Panc1 (cell line): ENCODE measurements around the gene CORO2B. TPM values are rescaled to one million over a fixed set of nuclear protein-coding genes. Genes with fewer than 3 reads are reported as not detected.

Source experiments
- ATAC-seq: fragments of 200-7000 bp; cut with Tn5 transposase; 2 replicates; pipeline ENCODE4 v1.9.1; 2020; ENCODE audit warnings: mild to moderate bottlenecking, moderate library complexity
- BruUV-seq: library from RNA; stranded (reverse); fragments of 400-500 nt; replicated peaks from 2 replicates; lab custom pipeline; 2021; lab: Mats Ljungman, UMichigan
- CTCF ChIA-PET: fragments of 300-600 bp; sonication (Branson Sonifier 250); formaldehyde crosslinking; loops from one replicate; lab custom pipeline; 2022; ENCODE audit warnings: antibody characterized with exemption; lab: Charles Lee
- POLR2A ChIA-PET: fragments of 300-600 bp; sonication (Branson Sonifier 250); formaldehyde crosslinking; loops from one replicate; lab custom pipeline; 2022; ENCODE audit warnings: antibody characterized with exemption; lab: Charles Lee
- DNase-seq: peaks from one replicate; pipeline ENCODE4 v3.0.0-alpha.2; 2010; ENCODE audit warnings: low read depth, low spot score
- H3K27ac ChIP-seq: 2 replicates; pipeline ENCODE4 v1.5.1; 2011; ENCODE audit warnings: mild to moderate bottlenecking, low read length, inconsistent platforms
- H3K27me3 ChIP-seq: fragments of 200-500 bp; sonication (Bioruptor generic); 2 replicates; pipeline ENCODE4 v1.6.0; 2014; ENCODE audit warnings: low read length, inconsistent platforms; ENCODE audit not compliant: control insufficient read depth, insufficient read depth
- H3K36me3 ChIP-seq: fragments of 200-500 bp; sonication (Bioruptor generic); 2 replicates; pipeline ENCODE4 v1.5.1; 2014; ENCODE audit warnings: inconsistent platforms, mild to moderate bottlenecking, low read length, moderate library complexity; ENCODE audit not compliant: control insufficient read depth, insufficient read depth
- H3K4me1 ChIP-seq: 2 replicates; pipeline ENCODE4 v1.5.1; 2011; ENCODE audit warnings: inconsistent platforms, mild to moderate bottlenecking, low read length, moderate library complexity; ENCODE audit not compliant: control insufficient read depth, insufficient read depth
- H3K4me3 ChIP-seq, 2 experiments: 2 replicates each; pipeline ENCODE4 v1.5.1; 2011 to 2012; ENCODE audit warnings: low read depth in 2 of 2, low read length in 2 of 2, mild to moderate bottlenecking in 2 of 2, inconsistent platforms in 1 of 2, moderate library complexity in 1 of 2
- H3K9me3 ChIP-seq: fragments of 200-500 bp; sonication (Bioruptor generic); 2 replicates; pipeline ENCODE4 v1.5.1; 2014; ENCODE audit warnings: low read depth, mild to moderate bottlenecking, inconsistent platforms, low read length, moderate library complexity; ENCODE audit not compliant: control insufficient read depth, insufficient read depth
- POLR2AphosphoS5 ChIP-seq: IDR thresholded peaks from 2 replicates; pipeline ENCODE4 v1.6.1; 2012; ENCODE audit warnings: mild to moderate bottlenecking, low read depth, low read length, moderate library complexity
- REST ChIP-seq, 2 experiments: IDR thresholded peaks; 2 replicates each; pipeline ENCODE4 v1.6.1; 2011 to 2012; ENCODE audit warnings: low read depth in 2 of 2, control low read depth in 1 of 2, low read length in 1 of 2, mild to moderate bottlenecking in 1 of 2, moderate library complexity in 1 of 2; ENCODE audit not compliant: insufficient read depth in 1 of 2
- SIN3A ChIP-seq: IDR thresholded peaks from 2 replicates; pipeline ENCODE4 v1.6.1; 2012; ENCODE audit warnings: low read depth, mild to moderate bottlenecking, low read length, moderate library complexity, borderline replicate concordance; ENCODE audit not compliant: insufficient read depth
- TCF7L2 ChIP-seq: IDR thresholded peaks from 2 replicates; pipeline ENCODE4 v1.6.1; 2011; ENCODE audit warnings: mild to moderate bottlenecking, low read depth, low read length, inconsistent platforms
- in situ Hi-C: cut with HindIII; loops from 2 replicates; pipeline ENCODE4 v1.10.0; 2016; ENCODE audit warnings: low sequenced_read_pairs, low pct_unique_long_range_greater_than_20kb
- intact Hi-C: fragments of 100-400 bp; cut with micrococcal nuclease; formaldehyde crosslinking; loops from one replicate; pipeline ENCODE4 v1.10.0; 2022; ENCODE audit not compliant: unreplicated experiment
- total RNA-seq: library from RNA; stranded (reverse); gene quantifications from one replicate; pipeline ENCODE4 v1.2.1, GENCODE V29; 2021; ENCODE audit not compliant: unreplicated experiment
- TF ChIP-seq, protein P1 (sequence below): fragments of 450-650 bp; IDR thresholded peaks from 2 replicates; pipeline ENCODE4 v1.5.1; 2017; ENCODE audit warnings: mild to moderate bottlenecking

Gene CORO2B
- total RNA-seq, 1 experiment from 2014 or later: 0.36 TPM

DNA sequence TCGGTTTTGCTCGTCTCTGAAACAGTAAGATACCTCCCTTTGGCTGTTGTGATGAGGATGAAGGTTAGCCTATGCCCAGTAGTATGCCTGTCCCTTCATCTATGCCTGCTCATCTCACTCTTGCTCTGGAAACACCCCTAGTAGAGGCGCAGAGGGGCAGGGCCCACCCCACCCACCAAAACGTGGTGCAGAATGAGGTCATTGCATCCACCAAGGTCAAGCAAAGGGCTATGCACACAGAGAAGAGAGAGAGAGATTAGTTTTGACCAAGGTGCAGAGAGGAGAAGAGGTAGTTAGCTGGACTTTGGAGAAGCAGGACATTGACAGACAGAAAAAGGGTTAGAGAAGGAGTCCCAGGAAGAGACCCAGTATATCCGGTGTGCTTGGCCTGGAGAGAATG lies 119.9 kb downstream of the CORO2B start:
- DNase-seq (no peak), ATAC-seq (no peak)
- TF ChIP-seq SIN3A (no peak), REST (IDR thresholded peaks at IDR 0.05; ENCODE audit: insufficient read depth in 1 of 2, low read depth in 2 of 2, low read length in 1 of 2) (no peak), POLR2AphosphoS5 (no peak), TCF7L2 (no peak)
- TF ChIP-seq, protein P1, sequence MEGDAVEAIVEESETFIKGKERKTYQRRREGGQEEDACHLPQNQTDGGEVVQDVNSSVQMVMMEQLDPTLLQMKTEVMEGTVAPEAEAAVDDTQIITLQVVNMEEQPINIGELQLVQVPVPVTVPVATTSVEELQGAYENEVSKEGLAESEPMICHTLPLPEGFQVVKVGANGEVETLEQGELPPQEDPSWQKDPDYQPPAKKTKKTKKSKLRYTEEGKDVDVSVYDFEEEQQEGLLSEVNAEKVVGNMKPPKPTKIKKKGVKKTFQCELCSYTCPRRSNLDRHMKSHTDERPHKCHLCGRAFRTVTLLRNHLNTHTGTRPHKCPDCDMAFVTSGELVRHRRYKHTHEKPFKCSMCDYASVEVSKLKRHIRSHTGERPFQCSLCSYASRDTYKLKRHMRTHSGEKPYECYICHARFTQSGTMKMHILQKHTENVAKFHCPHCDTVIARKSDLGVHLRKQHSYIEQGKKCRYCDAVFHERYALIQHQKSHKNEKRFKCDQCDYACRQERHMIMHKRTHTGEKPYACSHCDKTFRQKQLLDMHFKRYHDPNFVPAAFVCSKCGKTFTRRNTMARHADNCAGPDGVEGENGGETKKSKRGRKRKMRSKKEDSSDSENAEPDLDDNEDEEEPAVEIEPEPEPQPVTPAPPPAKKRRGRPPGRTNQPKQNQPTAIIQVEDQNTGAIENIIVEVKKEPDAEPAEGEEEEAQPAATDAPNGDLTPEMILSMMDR: no peak
- POLR2A ChIA-PET: no interaction called here
- no peaks in the 10 kb centered on the region for H3K4me1 ChIP-seq
- H3K27me3 ChIP-seq: no peaks in the 10 kb centered on the region
- no peaks in the 10 kb centered on the region for H3K9me3 ChIP-seq
- in situ Hi-C loops: no loop called here
- intact Hi-C loops: no loop called here
- no peaks in the 10 kb centered on the region for H3K36me3 ChIP-seq
- no peak overlapping the region for H3K4me3 ChIP-seq
- H3K27ac ChIP-seq: no peak overlapping the region
- CTCF ChIA-PET: no interaction called here
- BruUV-seq: no TSS peak

DNA sequence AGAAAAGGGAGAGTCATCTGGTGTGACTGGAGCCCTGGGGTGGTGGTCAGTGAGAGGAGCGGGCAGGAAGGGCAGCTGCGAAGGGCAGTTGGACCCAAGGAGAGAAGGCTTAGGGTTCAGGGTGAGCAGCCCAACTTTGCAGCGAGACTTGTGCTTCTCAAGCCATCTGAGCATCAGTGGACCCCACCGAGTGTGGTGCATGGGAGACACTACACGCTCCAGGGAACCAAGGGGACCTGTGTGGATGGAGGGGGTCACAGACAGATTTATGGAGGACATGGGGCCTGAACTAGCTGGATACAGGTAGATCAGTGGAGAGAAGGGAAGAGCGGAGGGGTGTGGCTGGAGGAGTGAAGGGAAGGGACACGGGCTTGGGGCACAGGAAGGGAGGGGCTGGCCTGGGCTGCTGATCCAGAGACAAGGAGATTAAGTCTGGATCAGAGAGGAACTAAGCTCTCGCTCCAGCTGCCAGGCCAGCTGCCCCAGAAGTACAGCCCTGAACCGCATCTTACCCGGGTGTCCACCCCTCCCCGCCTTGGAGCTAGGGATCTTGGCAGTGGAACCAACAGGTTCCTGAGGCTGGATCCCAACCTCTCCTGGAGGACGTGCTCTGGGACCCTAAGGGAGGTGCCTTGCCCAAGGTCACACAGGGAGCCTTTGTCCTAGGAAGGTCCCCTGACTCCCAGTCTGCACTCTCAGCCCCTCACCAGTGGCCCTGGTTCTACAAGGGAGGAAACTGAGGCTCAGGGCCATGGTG lies 120.5 kb downstream of the CORO2B start:
- in situ Hi-C loops (no loop called here), intact Hi-C loops (no loop called here)
- Histone ChIP-seq H3K9me3 (no peaks in the 10 kb centered on the region), H3K27ac (no peak overlapping the region), H3K4me1 (no peaks in the 10 kb centered on the region), H3K36me3 (no peaks in the 10 kb centered on the region), H3K4me3 (no peak overlapping the region), H3K27me3 (no peaks in the 10 kb centered on the region)
- no TSS peak for BruUV-seq
- DNase-seq: no peak
- no peak; the same call in 1 of the 2 replicates for ATAC-seq
- CTCF ChIA-PET: no interaction called here
- POLR2A ChIA-PET: no interaction called here
- TF ChIP-seq POLR2AphosphoS5: no peak
- TF ChIP-seq SIN3A: no peak
- TF ChIP-seq REST (IDR thresholded peaks at IDR 0.05; ENCODE audit: insufficient read depth in 1 of 2, low read depth in 2 of 2, low read length in 1 of 2): no peak
